ENCODE measurements around the gene ITCH.

The ITCH gene

GRCh38 chr20:34529742-34530141 lies 166.7 kb downstream of the ITCH start:
- H3K36me3 ChIP-seq (ENCODE audit: insufficient read depth, low read length), result peaks cover 67% of the 10 kb centered on the region
- H3K4me2 ChIP-seq (ENCODE audit: low read length), result no peak overlapping the region
- H3K4me3 ChIP-seq (ENCODE audit: low read length), result no peak overlapping the region

GRCh38 chr20:34530342-34530741 lies 167.3 kb downstream of the ITCH start:
- Histone ChIP-seq H3K4me2 (ENCODE audit: low read length) (no peak overlapping the region), H3K27me3 (ENCODE audit: control insufficient read depth, insufficient read depth, low read length) (no peaks in the 10 kb centered on the region), H3K4me1 (ENCODE audit: control insufficient read depth, insufficient read depth, low read length) (peaks cover 16% of the 10 kb centered on the region), H3K36me3 (ENCODE audit: insufficient read depth, low read length) (peaks cover 73% of the 10 kb centered on the region), H3K9me3 (replicated peaks; ENCODE audit: low read length) (no peaks in the 10 kb centered on the region), H3K4me3 (ENCODE audit: low read length) (no peak overlapping the region), H3K9ac (ENCODE audit: low read depth, low read length) (no peak overlapping the region)

More at GRCh38 chr20:34529742-34530141, 166.7 kb downstream of the ITCH start:
- Histone ChIP-seq H3K4me1 (ENCODE audit: control insufficient read depth, insufficient read depth, low read length) (peaks cover 22% of the 10 kb centered on the region), H3K9ac (ENCODE audit: low read depth, low read length) (no peak overlapping the region), H3K27me3 (ENCODE audit: control insufficient read depth, insufficient read depth, low read length) (no peaks in the 10 kb centered on the region), H3K9me3 (replicated peaks; ENCODE audit: low read length) (no peaks in the 10 kb centered on the region)

GRCh38 chr20:34531608-34532265 lies 168.7 kb downstream of the ITCH start:
- no peak overlapping the region for H3K4me2 ChIP-seq (ENCODE audit: low read length)
- H3K4me1 ChIP-seq (ENCODE audit: control insufficient read depth, insufficient read depth, low read length), result peaks cover 5% of the 10 kb centered on the region
- no peak overlapping the region for H3K4me3 ChIP-seq (ENCODE audit: low read length)
- no peak overlapping the region for H3K9ac ChIP-seq (ENCODE audit: low read depth, low read length)
- H3K9me3 ChIP-seq (replicated peaks; ENCODE audit: low read length), result no peaks in the 10 kb centered on the region
- no peaks in the 10 kb centered on the region for H3K27me3 ChIP-seq (ENCODE audit: control insufficient read depth, insufficient read depth, low read length)
- peaks cover 79% of the 10 kb centered on the region for H3K36me3 ChIP-seq (ENCODE audit: insufficient read depth, low read length)

- H3K9me3 ChIP-seq (replicated peaks; ENCODE audit: low read length), result no peaks in the 10 kb centered on the region
- no peaks in the 10 kb centered on the region for H3K4me1 ChIP-seq (ENCODE audit: control insufficient read depth, insufficient read depth, low read length)
- H3K9ac ChIP-seq (ENCODE audit: low read depth, low read length), result no peak overlapping the region
- peaks cover 79% of the 10 kb centered on the region for H3K36me3 ChIP-seq (ENCODE audit: insufficient read depth, low read length)
- H3K4me3 ChIP-seq (ENCODE audit: low read length), result no peak overlapping the region
- H3K27me3 ChIP-seq (ENCODE audit: control insufficient read depth, insufficient read depth, low read length), result no peaks in the 10 kb centered on the region
- no peak overlapping the region for H3K4me2 ChIP-seq (ENCODE audit: low read length)
These were observed 169.2 kb downstream of the ITCH start for GRCh38 chr20:34532320-34532719.

- H3K9ac ChIP-seq (ENCODE audit: low read depth, low read length), result no peak overlapping the region
- no peak overlapping the region for H3K4me2 ChIP-seq (ENCODE audit: low read length)
- H3K9me3 ChIP-seq (replicated peaks; ENCODE audit: low read length), result no peaks in the 10 kb centered on the region
- H3K36me3 ChIP-seq (ENCODE audit: insufficient read depth, low read length), result peaks cover 79% of the 10 kb centered on the region
- H3K4me1 ChIP-seq (ENCODE audit: control insufficient read depth, insufficient read depth, low read length), result no peaks in the 10 kb centered on the region
- no peak overlapping the region for H3K4me3 ChIP-seq (ENCODE audit: low read length)
- H3K27me3 ChIP-seq (ENCODE audit: control insufficient read depth, insufficient read depth, low read length), result no peaks in the 10 kb centered on the region
These were observed 169.7 kb downstream of the ITCH start for GRCh38 chr20:34532756-34533155.

- H3K27me3 ChIP-seq (ENCODE audit: control insufficient read depth, insufficient read depth, low read length), result no peaks in the 10 kb centered on the region
- no peaks in the 10 kb centered on the region for H3K9me3 ChIP-seq (replicated peaks; ENCODE audit: low read length)
- peaks cover 73% of the 10 kb centered on the region for H3K36me3 ChIP-seq (ENCODE audit: insufficient read depth, low read length)
- no peak overlapping the region for H3K9ac ChIP-seq (ENCODE audit: low read depth, low read length)
- no peaks in the 10 kb centered on the region for H3K4me1 ChIP-seq (ENCODE audit: control insufficient read depth, insufficient read depth, low read length)
- H3K4me3 ChIP-seq (ENCODE audit: low read length), result no peak overlapping the region
- no peak overlapping the region for H3K4me2 ChIP-seq (ENCODE audit: low read length)
These were observed 171.5 kb downstream of the ITCH start for GRCh38 chr20:34534391-34535165.

- Histone ChIP-seq H3K4me3 (ENCODE audit: low read length) (no peak overlapping the region), H3K27me3 (ENCODE audit: control insufficient read depth, insufficient read depth, low read length) (no peaks in the 10 kb centered on the region), H3K4me1 (ENCODE audit: control insufficient read depth, insufficient read depth, low read length) (no peaks in the 10 kb centered on the region), H3K36me3 (ENCODE audit: insufficient read depth, low read length) (peaks cover 73% of the 10 kb centered on the region), H3K9ac (ENCODE audit: low read depth, low read length) (no peak overlapping the region), H3K4me2 (ENCODE audit: low read length) (no peak overlapping the region), H3K9me3 (replicated peaks; ENCODE audit: low read length) (no peaks in the 10 kb centered on the region)
These were observed 172.3 kb downstream of the ITCH start for GRCh38 chr20:34535301-34535840.

- H3K36me3 ChIP-seq (ENCODE audit: insufficient read depth, low read length), result peaks cover 73% of the 10 kb centered on the region
These were observed 172.8 kb downstream of the ITCH start for GRCh38 chr20:34535857-34536256.

GRCh38 chr20:34536798-34537394 lies 173.8 kb downstream of the ITCH start:
- Histone ChIP-seq H3K4me3 (ENCODE audit: low read length) (no peak overlapping the region), H3K9ac (ENCODE audit: low read depth, low read length) (no peak overlapping the region), H3K27me3 (ENCODE audit: control insufficient read depth, insufficient read depth, low read length) (no peaks in the 10 kb centered on the region), H3K9me3 (replicated peaks; ENCODE audit: low read length) (no peaks in the 10 kb centered on the region), H3K4me2 (ENCODE audit: low read length) (no peak overlapping the region), H3K4me1 (ENCODE audit: control insufficient read depth, insufficient read depth, low read length) (no peaks in the 10 kb centered on the region), H3K36me3 (ENCODE audit: insufficient read depth, low read length) (peaks cover 77% of the 10 kb centered on the region)

More at GRCh38 chr20:34535857-34536256, 172.8 kb downstream of the ITCH start:
- Histone ChIP-seq H3K9ac (ENCODE audit: low read depth, low read length) (no peak overlapping the region), H3K27me3 (ENCODE audit: control insufficient read depth, insufficient read depth, low read length) (no peaks in the 10 kb centered on the region), H3K9me3 (replicated peaks; ENCODE audit: low read length) (no peaks in the 10 kb centered on the region), H3K4me1 (ENCODE audit: control insufficient read depth, insufficient read depth, low read length) (no peaks in the 10 kb centered on the region), H3K4me3 (ENCODE audit: low read length) (no peak overlapping the region), H3K4me2 (ENCODE audit: low read length) (no peak overlapping the region)

- H3K36me3 ChIP-seq (ENCODE audit: insufficient read depth, low read length), result peaks cover 75% of the 10 kb centered on the region
- H3K4me1 ChIP-seq (ENCODE audit: control insufficient read depth, insufficient read depth, low read length), result no peaks in the 10 kb centered on the region
- H3K9ac ChIP-seq (ENCODE audit: low read depth, low read length), result no peak overlapping the region
- H3K4me3 ChIP-seq (ENCODE audit: low read length), result no peak overlapping the region
- H3K4me2 ChIP-seq (ENCODE audit: low read length), result no peak overlapping the region
- no peaks in the 10 kb centered on the region for H3K27me3 ChIP-seq (ENCODE audit: control insufficient read depth, insufficient read depth, low read length)
- no peaks in the 10 kb centered on the region for H3K9me3 ChIP-seq (replicated peaks; ENCODE audit: low read length)
These were observed 174.6 kb downstream of the ITCH start for GRCh38 chr20:34537651-34538050.

GRCh38 chr20:34538671-34539123 lies 175.6 kb downstream of the ITCH start:
- Histone ChIP-seq H3K9ac (ENCODE audit: low read depth, low read length) (no peak overlapping the region), H3K4me3 (ENCODE audit: low read length) (no peak overlapping the region), H3K27me3 (ENCODE audit: control insufficient read depth, insufficient read depth, low read length) (no peaks in the 10 kb centered on the region), H3K4me1 (ENCODE audit: control insufficient read depth, insufficient read depth, low read length) (no peaks in the 10 kb centered on the region), H3K4me2 (ENCODE audit: low read length) (no peak overlapping the region), H3K9me3 (replicated peaks; ENCODE audit: low read length) (no peaks in the 10 kb centered on the region), H3K36me3 (ENCODE audit: insufficient read depth, low read length) (peaks cover 68% of the 10 kb centered on the region)
